NCI-H2029 (cell line): ENCODE measurements around the gene CASR.
A peak's percentile ranks its signal among the peaks of the same experiment; 100 is the strongest.

Experiments
- DNase-seq: peaks from one replicate; lab custom pipeline; 2025; lab: John Stamatoyannopoulos, UW

The CASR gene

GRCh38 chr3:122257644-122258364 lies 74.3 kb downstream of the CASR start:
- no peak for DNase-seq

- DNase-seq = peak; percentile 64
These were observed 75.4 kb downstream of the CASR start for GRCh38 chr3:122258757-122259371.

- DNase-seq = no peak
These were observed 76.7 kb downstream of the CASR start for GRCh38 chr3:122260206-122260605.

- DNase-seq = no peak
These were observed 79.6 kb downstream of the CASR start for GRCh38 chr3:122263058-122263457.

- DNase-seq = no peak
These were observed 80.6 kb downstream of the CASR start for GRCh38 chr3:122263974-122264588.

GRCh38 chr3:122265957-122266356 lies 82.5 kb downstream of the CASR start:
- no peak for DNase-seq

- DNase-seq = no peak
These were observed 85.0 kb downstream of the CASR start for GRCh38 chr3:122268257-122269024.

- no peak for DNase-seq
These were observed 85.6 kb downstream of the CASR start for GRCh38 chr3:122269045-122269444.

DNA sequence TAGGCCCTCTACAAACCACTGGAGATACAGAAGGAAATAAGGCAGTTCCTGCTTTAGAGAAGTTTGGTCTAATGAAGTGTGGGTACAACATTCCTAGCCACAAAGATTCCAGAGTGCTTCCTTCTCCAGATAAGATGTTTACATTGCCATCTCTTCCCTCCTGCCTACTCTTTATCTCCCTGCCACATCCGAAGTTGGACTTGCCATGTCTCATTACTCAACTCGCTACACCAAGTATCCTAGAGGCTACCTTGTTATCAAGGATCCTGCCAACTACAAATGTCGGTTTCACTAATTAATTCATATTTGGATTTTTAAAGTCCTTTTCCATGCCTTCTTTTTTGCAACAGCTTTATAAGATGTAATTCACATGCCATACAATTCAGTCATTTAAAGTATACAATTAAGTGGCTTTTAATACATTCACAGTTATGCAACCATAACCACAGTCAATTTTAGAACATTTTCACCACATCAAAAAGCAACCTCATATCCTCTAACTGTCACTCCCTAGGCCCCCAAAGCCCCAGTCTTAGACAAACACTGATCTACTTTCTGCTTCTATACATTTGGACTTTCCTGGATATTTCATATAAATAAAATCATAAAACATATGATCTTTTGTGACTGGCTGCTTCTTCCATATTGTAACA lies 87.9 kb downstream of the CASR start:
- no peak for DNase-seq

DNA sequence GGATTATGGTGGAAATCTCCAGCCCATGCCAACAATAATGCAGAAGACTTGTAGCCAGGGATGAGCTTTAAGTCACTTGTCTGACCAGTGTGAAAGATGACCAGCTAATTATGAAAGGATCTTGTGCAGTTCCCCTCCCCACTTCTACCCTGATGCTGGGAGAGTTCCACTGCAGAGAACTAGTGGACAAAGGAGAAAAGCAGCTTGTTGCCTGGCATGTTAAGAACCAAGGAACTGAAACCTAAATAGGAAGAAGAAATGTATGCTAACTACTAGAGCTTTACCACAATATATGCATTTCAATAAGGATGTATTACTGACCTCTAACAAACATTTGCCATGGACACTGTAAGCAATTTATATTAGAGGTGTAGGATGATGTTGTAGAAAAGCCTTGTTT lies 89.4 kb downstream of the CASR start:
- DNase-seq = no peak

GRCh38 chr3:122273498-122273897 lies 90.0 kb downstream of the CASR start:
- no peak for DNase-seq

DNA sequence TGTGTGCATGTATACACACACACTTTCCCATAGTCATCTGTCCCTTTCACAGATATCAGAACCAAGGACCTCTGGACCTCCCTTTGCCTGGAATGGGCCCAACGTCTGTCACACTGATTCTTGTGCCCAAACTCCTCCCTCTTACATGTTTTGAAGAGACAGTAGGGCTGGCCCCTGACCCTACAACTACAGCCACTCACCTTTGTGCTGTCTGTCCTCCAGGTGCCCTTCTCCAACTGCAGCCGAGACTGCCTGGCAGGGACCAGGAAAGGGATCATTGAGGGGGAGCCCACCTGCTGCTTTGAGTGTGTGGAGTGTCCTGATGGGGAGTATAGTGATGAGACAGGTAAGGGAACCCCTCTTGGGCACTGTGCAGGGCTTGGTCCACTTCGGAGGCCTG lies 98.4 kb downstream of the CASR start:
- no peak for DNase-seq

- DNase-seq = no peak
These were observed 100.5 kb downstream of the CASR start for GRCh38 chr3:122283796-122284445.

- no peak for DNase-seq
These were observed 101.0 kb downstream of the CASR start for GRCh38 chr3:122284486-122284885.

DNA sequence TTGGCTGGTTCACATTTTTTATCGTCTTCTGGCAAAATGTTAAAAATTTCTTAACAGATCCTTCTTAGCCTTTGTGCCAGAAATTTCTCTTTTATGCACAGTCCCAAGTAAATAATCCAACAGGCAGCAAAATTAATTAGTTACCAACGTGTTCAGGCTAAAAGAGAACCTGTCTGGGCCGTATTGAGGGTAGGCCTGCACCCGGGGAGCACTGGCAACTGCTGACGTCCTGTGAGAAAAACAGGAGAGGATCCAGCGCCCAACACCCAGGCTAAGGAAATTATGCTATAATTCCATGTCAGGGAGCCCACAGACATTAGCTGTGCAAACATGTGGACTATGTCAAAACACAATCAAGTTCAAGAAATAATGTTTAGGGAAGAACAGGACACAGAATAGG lies 110.9 kb downstream of the CASR start:
- no peak for DNase-seq

- DNase-seq = no peak
These were observed 112.0 kb downstream of the CASR start for GRCh38 chr3:122295266-122296062.

GRCh38 chr3:122298239-122298638 lies 114.8 kb downstream of the CASR start:
- DNase-seq = no peak

DNA sequence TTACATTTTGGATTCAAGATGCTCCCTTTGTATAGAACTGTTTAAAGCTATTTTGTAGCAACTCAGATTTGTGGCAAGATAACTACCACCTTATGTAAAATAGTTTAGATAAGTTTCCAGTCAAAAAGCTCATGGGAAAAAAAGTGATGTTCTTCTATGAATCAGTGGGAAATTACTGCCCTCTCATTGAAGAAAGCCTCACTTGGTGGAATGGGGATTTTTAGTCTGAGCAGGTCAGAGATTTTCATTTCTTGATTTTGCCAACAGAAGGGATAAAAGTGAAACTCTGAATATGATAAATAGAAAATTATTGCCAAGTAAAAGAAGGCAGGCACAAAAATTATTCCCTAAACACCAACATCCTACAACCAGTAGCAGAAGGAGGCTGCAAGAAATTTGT lies 115.7 kb downstream of the CASR start:
- no peak for DNase-seq

DNA sequence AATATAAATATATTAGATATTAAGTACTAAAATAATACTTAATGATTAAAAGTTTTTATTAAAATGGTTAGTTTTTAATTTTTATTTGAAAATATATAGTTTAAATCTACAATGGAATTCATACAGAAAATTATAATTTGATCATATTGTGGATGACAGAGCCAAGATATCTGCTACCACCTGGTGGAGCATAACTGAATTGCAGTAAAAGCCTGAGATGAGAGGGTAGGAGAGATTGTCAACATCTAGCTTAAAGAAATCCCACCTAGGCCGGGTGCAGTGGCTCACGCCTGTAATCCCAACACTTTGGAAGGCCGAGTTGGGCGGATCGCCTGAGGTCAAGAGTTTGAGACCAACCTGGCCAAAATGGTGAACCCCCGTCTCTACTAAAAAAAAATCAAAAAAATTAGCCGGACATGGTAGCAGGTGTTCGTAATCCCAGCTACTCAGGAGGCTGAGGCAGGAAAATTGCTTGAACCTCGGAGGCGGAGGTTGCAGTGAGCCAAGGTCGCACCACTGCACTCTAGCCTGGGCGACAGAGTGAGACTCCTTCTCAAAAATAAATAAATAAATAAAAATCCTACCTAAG lies 116.5 kb downstream of the CASR start:
- DNase-seq = no peak

DNA sequence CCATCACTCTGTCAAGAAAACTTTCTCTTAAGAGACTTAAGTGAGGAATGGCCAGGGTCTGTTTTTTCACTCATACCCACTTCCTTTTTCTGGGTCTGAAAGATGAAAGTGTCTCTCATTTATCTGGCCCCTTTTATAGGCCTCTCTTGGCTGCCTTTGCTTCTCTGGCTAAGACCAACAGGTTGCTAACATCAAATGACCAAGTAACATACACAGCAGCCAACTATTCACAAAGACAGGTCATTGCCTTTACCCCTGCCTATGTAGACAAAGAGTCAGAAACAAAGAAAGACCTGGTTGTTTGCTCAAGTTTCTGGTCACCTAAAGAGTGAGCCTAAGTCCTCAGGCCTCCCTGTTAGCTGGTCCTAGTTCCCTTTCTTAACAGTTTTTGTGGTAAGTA lies 117.6 kb downstream of the CASR start:
- no peak for DNase-seq
